Stimulated activated CD8-positive, alpha-beta memory T cell treated with anti-CD3 and anti-CD28 coated beads, Interleukin-7, amount 100 ng/mL, for 4 hours (primary cell): Measurements from ENCODE around the gene PTOV1.

Experiments
- DNase-seq, 2 donors: peaks; one replicate each; pipeline ENCODE4 v3.0.0-alpha.2; 2020; ENCODE audit warnings: low read depth in 2 of 2

The PTOV1 gene

DNA sequence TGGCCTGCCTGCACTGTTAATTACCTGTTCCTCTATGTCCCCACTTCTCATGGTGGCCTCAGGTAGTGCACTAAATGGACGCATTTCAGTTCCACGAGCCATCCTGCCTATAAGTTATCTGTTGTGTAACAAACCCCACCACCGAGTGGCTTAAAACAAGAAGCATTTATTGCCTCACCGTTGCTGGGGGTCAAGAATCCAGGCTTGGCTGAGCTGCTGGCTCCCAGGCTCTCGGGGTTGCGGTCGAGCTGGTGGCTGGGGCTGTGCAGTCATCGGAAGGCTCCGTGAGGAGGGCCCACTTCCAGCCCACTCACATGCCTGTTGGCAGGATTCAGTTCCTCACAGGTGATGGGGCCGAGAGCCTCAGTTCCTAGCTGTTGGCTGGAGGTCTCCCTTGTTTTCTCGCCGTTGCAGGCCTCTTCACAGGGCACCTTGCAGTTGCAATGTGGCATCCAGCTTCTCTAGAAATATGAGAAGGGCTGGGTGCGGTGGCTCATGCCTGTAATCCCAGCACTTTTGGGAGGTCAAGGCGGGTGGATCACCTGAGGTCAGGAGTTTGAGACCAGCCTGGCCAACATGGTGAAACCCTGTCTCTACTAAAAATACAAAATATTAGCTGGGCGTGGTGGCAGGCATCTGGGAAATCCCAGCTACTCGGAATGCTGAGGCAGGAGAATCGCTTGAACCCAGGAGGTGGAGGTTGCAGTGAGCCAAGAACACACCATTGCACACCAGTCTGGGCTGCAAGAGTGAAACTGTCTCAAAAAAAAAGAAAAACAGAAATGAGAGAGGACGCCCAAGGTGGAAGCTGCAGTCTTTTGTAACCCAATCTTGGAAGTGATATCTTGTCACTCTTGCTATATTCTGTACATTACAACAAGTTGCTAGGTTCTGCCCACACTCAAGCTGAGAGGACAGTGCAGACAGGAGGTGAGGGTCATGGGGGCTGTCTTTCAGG is 6.5 kb upstream of the PTOV1 start:
- DNase-seq = no peak

GRCh38 chr19:49845414-49845813 is 5.5 kb upstream of the PTOV1 start:
- no peak for DNase-seq

- DNase-seq = no peak
Observed at GRCh38 chr19:49846408-49846807, 4.6 kb upstream of the PTOV1 start.

DNA sequence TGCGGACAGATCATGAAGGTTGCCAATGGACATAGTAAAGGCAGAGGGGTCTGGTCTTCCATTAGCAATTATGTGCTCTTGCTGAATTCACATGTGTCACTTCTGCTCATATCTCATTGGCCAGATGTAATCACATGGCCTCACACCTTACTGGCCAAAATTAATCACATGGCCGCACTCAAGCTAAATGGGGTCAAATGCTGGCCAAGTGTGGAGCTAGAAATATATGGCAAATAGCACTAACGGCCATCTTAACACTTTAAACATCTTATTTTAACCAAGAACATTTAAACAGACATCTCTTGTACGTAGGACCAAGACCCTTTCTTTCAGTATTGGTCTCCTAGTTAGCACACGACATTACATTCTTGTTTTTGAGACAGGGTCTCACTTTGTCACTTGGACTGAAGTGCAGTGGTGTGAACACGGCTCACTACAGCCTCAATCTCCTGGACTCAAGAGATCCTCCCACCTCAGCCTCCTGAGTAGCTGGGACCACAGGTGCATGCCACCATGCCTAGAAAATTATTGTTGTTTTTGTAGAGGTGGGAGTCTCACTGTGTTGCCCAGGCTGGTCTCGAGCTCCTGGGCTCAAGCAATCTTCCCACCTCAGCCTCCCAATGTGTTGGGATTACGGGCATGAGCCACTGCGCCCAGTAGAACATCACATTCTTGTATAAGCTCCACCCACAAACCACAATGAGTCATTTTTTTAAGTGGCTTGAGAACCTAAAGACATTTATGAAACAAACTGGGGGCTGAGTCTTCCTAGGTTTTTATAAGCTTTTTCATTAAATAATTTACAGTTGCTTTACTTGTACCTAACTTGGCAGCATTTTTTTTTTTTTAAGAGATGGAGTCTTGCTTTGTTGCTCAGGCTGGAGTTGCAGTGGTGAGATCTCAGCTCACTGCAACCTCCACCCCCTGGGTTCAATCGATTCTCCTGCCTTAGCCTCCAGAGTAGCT is 2.9 kb upstream of the PTOV1 start:
- DNase-seq = no peak

DNA sequence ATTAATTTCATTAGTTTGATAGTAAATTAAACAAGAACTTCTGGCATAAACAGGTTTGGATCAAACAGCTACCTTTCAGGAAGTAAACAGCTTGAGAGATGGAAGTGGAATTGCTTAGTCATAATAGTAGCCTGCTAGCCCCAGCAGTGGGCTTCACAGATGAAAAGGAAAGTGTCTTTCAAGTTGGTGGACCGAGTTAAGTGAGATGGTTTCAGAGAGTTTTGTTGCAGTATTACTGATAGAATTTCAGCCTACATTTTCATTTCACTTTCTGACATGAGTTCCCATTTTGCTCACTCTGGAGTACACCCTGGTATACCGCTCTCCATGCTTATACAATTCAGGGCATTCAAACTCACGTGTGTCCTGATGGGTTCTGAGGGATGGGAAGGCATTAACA is 2.0 kb upstream of the PTOV1 start:
- DNase-seq = no peak

- no peak for DNase-seq
Observed at GRCh38 chr19:49849433-49850220, 1.3 kb upstream of the PTOV1 start.

DNA sequence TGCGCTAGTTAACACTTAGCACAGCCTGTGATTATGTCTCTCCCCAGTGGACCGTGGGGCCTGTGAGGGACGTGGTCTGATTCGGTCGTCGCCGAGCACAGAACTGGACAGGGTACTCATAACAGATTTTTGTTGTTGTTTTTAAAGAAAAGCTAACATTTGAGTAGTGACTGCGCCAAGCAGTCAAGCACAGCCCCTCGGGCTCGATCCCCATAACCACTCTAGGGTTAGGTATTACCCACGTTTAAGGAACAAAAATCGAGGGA is 805 bp upstream of the PTOV1 start:
- no peak for DNase-seq

- peak in 1 of 2 donors; percentile 27 for DNase-seq
Observed at GRCh38 chr19:49851456-49852259, 699 bp downstream of the PTOV1 start.

GRCh38 chr19:49852631-49853126 is 1.7 kb downstream of the PTOV1 start:
- no peak for DNase-seq

GRCh38 chr19:49853852-49854377 is 3.0 kb downstream of the PTOV1 start:
- DNase-seq = no peak

- DNase-seq = no peak
Observed at GRCh38 chr19:49854378-49855263, 3.7 kb downstream of the PTOV1 start.

- DNase-seq = no peak
Observed at GRCh38 chr19:49855277-49855675, 4.3 kb downstream of the PTOV1 start.

DNA sequence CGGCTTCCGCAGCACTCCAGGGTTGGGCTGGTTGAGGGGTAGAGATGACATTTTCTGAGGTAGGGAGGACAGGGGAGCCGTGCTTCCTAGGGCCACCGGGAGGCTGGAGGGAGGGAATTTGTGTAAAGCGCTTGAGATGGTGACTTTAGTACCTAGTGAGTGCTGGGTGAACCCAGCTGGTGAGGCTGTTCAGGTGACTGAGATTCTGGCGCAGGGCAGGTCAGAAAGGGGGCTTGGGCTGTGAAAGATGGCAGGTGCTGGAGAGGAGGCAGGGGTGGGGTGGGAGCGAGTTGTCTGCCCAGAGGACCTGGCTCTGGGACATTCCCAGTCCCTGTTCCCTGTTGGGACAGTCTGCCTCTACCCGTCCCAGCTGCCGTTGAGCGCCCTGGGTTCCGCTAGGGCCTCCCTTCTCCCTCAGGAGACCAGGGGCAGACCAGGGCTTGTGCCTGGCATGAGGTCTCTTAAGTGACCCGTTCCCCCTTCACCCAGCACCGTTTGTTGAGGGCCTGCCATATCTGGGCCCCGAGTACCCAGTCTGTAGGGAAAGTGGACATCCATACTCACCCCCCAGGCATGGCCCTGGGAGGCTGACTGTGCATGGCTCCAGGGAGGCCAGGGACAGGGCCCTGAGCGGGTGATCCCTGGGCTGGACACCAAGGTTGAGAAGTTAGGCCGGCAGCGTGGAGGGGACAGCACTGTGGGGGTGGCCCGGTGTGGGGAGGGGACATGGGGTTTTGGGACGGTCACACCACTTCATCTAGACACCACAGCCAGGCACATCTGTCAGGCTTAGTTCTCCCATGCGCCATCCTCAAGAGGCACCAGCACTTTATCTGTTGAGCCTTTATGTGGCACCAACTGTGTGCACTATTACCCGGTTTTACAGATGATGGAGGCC is 5.0 kb downstream of the PTOV1 start:
- no peak for DNase-seq

- DNase-seq = no peak
Observed at GRCh38 chr19:49856574-49857021, 5.6 kb downstream of the PTOV1 start.

GRCh38 chr19:49857061-49857837 is 6.3 kb downstream of the PTOV1 start:
- DNase-seq = no peak

DNA sequence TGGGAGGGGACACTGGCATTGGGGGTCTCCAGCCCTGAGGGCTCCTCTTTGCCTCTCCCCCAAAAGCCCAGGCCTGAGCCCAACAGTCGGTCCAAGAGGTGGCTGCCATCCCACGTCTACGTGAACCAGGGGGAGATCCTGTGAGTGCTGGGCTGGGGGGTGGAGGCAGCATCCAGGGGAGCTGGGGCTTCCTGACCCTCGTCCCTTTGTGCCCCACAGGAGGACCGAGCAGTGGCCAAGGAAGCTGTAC is 6.8 kb downstream of the PTOV1 start:
- DNase-seq = no peak

GRCh38 chr19:49858088-49858985 is 7.4 kb downstream of the PTOV1 start:
- no peak for DNase-seq
